Naive thymus-derived CD4-positive, alpha-beta T cell (primary cell): ENCODE results near the gene TRAPPC10. TPM values are rescaled to one million over a fixed set of nuclear protein-coding genes. Genes with fewer than 3 reads are reported as not detected.

Source experiments
- ATAC-seq: fragments of 150-1000 bp; cut with Tn5 transposase; 2 replicates; pipeline ENCODE4 v1.10.0; 2021; ENCODE audit warnings: mild to moderate bottlenecking, moderate library complexity
- CTCF ChIA-PET: fragments of 350-600 bp; sonication (Branson Sonifier 250); formaldehyde crosslinking; loops from one replicate; lab custom pipeline; 2021; ENCODE audit warnings: antibody characterized with exemption; lab: Charles Lee
- POLR2A ChIA-PET: fragments of 350-600 bp; sonication (Branson Sonifier 250); formaldehyde crosslinking; loops from one replicate; lab custom pipeline; 2021; ENCODE audit warnings: antibody characterized with exemption, inconsistent platforms; lab: Charles Lee
- DNase-seq, 9 donors: peaks; one replicate each; pipeline versions ENCODE4 v3.0.0 to v3.0.0-alpha.2; 2020 to 2022; ENCODE audit warnings: mixed read lengths in 1 of 9
- H3K27ac ChIP-seq: one replicate; pipeline ENCODE4 v1.7.0; 2013; ENCODE audit warnings: mild to moderate bottlenecking, low read depth, low read length, moderate library complexity
- H3K27me3 ChIP-seq, 2 donors: one replicate each; pipeline ENCODE4 v1.7.0; 2013; ENCODE audit warnings: low read length in 2 of 2, mild to moderate bottlenecking in 2 of 2, moderate library complexity in 2 of 2; ENCODE audit not compliant: control insufficient read depth in 2 of 2, insufficient read depth in 2 of 2
- H3K36me3 ChIP-seq, 3 experiments: 1 replicate in 2 of 3; 2 replicates in 1 of 3; pipeline ENCODE4 v1.7.0; 2013; ENCODE audit warnings: low read length in 3 of 3, mild to moderate bottlenecking in 3 of 3, moderate library complexity in 1 of 3; ENCODE audit not compliant: insufficient read depth in 3 of 3, control insufficient read depth in 2 of 3
- H3K4me1 ChIP-seq, 2 donors: one replicate each; pipeline ENCODE4 v1.7.0; 2013; ENCODE audit warnings: low read length in 2 of 2, mild to moderate bottlenecking in 2 of 2, moderate library complexity in 1 of 2; ENCODE audit not compliant: control insufficient read depth in 2 of 2, insufficient read depth in 2 of 2
- H3K4me3 ChIP-seq: 2 replicates; pipeline ENCODE4 v1.7.0; 2013; ENCODE audit warnings: mild to moderate bottlenecking, low read length
- H3K9me3 ChIP-seq, 3 experiments: 1 replicate in 2 of 3; 2 replicates in 1 of 3; pipeline ENCODE4 v1.7.0; 2013; ENCODE audit warnings: low read length in 3 of 3; ENCODE audit not compliant: control insufficient read depth in 2 of 3
- H3K27ac Mint-ChIP-seq, 9 donors: one replicate each; pipeline ENCODE4 v1.8.0; 2020 to 2022; ENCODE audit warnings: mixed read lengths in 9 of 9, mild to moderate bottlenecking in 8 of 9, moderate library complexity in 5 of 9, inconsistent platforms in 2 of 9
- H3K27me3 Mint-ChIP-seq, 5 donors: one replicate each; pipeline ENCODE4 v1.8.0; 2021 to 2022; ENCODE audit warnings: mixed read lengths in 5 of 5, mild to moderate bottlenecking in 1 of 5
- H3K36me3 Mint-ChIP-seq, 5 donors: one replicate each; pipeline ENCODE4 v1.8.0; 2020 to 2022; ENCODE audit warnings: mixed read lengths in 5 of 5, mild to moderate bottlenecking in 3 of 5, inconsistent platforms in 1 of 5
- H3K4me1 Mint-ChIP-seq, 7 donors: one replicate each; pipeline ENCODE4 v1.8.0; 2020 to 2022; ENCODE audit warnings: mixed read lengths in 7 of 7, mild to moderate bottlenecking in 3 of 7, inconsistent platforms in 1 of 7
- H3K4me3 Mint-ChIP-seq, 10 donors: one replicate each; pipeline ENCODE4 v1.8.0; 2020 to 2022; ENCODE audit warnings: mild to moderate bottlenecking in 10 of 10, mixed read lengths in 10 of 10, moderate library complexity in 6 of 10, inconsistent platforms in 2 of 10
- H3K9me3 Mint-ChIP-seq, 11 donors: one replicate each; pipeline ENCODE4 v1.8.0; 2020 to 2022; ENCODE audit warnings: mixed read lengths in 11 of 11, mild to moderate bottlenecking in 4 of 11, inconsistent platforms in 1 of 11, moderate library complexity in 1 of 11
- intact Hi-C, 2 donors: fragments of 100-400 bp; cut with micrococcal nuclease; formaldehyde crosslinking; loops; one replicate each; pipeline ENCODE4 v1.15.1; 2023
- polyA plus RNA-seq, 2 donors: library from polyadenylated mRNA; unstranded; fragments of 300-500 nt; fragmentation: Illumina TruSeq; gene quantifications; one replicate each; pipeline ENCODE4 v1.2.3, GENCODE V29; 2021
- total RNA-seq, 6 experiments: library from RNA in 5 of 6; stranded (reverse) in 5 of 6; gene quantifications; 1 replicate in 5 of 6; 2 replicates in 1 of 6; pipeline ENCODE4 v1.2.3 and lab custom pipeline; 2021 to 2026

Gene TRAPPC10
- total and polyA plus RNA-seq, 7 experiments from 2014 or later, result 15.6 to 119 (median 93.2) TPM

DNA sequence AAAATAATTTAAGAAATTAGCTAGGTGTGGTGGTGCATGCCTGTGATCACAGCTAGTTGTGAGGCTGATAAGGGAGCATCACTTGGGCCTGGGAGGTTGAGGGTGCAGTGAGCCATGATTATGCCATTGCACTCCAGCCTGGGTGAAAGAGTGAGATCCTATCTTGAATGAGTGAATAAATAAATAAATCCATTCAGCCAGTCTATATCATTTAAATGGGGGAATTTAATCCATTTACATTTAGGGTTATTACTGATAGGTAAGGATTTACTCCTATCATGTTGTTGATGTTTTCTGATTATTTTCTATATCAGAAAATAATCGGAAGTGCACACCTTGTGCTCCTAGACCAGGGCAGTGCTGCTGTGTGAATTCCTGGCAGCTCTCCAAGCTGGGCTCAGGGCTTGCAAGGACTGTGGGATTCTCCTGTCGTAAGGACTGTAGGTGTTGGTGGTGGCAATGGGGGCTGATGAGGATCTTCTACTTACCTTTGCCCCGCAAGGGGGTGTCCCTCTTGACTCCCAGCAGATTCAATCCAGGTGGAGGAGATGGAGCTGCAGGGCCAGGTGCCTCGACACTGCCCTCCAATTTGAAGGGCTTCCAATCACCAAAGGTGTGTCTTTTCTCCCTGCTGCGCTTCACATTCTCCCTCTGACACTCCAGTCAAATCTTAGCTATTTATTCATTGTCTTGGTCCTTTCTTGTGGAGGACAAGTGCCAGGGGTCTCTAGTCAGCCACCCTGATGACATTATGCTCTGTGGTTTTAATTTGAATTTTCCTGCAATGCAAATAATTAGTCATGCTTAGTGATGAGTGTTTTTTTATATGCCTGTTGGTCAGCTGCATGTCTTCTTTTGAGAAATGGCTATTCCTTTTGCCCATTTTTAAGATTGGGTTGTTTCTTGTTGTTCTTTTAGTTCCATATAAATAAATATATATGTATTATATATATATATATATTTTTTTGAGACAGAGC is 14.1 kb upstream of the TRAPPC10 start:
- ATAC-seq, result no peak
- Histone ChIP-seq H3K4me1 (no peaks in the 10 kb centered on the region), H3K4me3 (no peak overlapping the region), H3K36me3 (no peaks in the 10 kb centered on the region), H3K9me3 (no peaks in the 10 kb centered on the region), H3K27me3 (no peaks in the 10 kb centered on the region), H3K27ac (no peak overlapping the region)
- H3K4me1 Mint-ChIP-seq, result no peaks in the 10 kb centered on the region
- H3K36me3 Mint-ChIP-seq, result no peaks in the 10 kb centered on the region
- ChIA-PET POLR2A (interaction anchor here (0.6 kb wide), 1 partner anchor 878 kb away, joined by 3 read pairs; no protein-coding TSS in a partner anchor), CTCF (interaction anchor here (0.5 to 0.6 kb wide), 2 partner anchors 40 to 390 kb away, joined by 4 read pairs; no protein-coding TSS in a partner anchor)
- no peak for DNase-seq
- peaks cover 0 to 20% (median 0%) of the 10 kb centered on the region in 5 donors for H3K27me3 Mint-ChIP-seq
- H3K9me3 Mint-ChIP-seq, result no peaks in the 10 kb centered on the region
- intact Hi-C loops, result no loop called here
- no peak overlapping the region for H3K27ac Mint-ChIP-seq
- no peak overlapping the region for H3K4me3 Mint-ChIP-seq

DNA sequence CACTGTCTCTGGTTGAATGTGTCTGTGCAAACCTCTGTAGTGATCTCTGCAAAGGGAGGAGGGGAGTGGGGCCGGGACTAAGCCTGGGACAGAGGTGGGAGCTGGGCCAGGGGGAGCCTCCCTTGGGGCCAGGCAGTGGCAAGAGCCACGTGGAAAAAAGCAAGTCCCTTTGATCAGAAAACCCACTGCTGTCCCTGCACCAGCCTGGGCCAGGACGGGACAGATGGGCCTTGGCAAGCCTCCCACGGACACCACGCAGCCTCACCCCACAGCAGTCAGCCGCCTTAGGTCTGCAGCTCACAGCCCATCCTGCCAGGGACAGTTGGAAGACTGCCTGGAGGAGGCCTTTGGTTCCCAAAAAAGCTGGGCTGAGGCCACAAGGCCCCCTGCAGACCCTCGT is 11.7 kb upstream of the TRAPPC10 start:
- Histone ChIP-seq H3K27ac (no peak overlapping the region), H3K4me3 (no peak overlapping the region), H3K9me3 (no peaks in the 10 kb centered on the region), H3K27me3 (no peaks in the 10 kb centered on the region), H3K36me3 (no peaks in the 10 kb centered on the region), H3K4me1 (no peaks in the 10 kb centered on the region)
- Mint-ChIP-seq H3K27me3 (peaks cover 0 to 20% (median 0%) of the 10 kb centered on the region in 5 donors), H3K36me3 (no peaks in the 10 kb centered on the region), H3K4me1 (no peaks in the 10 kb centered on the region), H3K27ac (no peak overlapping the region), H3K4me3 (no peak overlapping the region), H3K9me3 (no peaks in the 10 kb centered on the region)
- intact Hi-C loops, result no loop called here
- no peak for ATAC-seq
- ChIA-PET POLR2A (no interaction called here), CTCF (no interaction called here)
- DNase-seq, result no peak

DNA sequence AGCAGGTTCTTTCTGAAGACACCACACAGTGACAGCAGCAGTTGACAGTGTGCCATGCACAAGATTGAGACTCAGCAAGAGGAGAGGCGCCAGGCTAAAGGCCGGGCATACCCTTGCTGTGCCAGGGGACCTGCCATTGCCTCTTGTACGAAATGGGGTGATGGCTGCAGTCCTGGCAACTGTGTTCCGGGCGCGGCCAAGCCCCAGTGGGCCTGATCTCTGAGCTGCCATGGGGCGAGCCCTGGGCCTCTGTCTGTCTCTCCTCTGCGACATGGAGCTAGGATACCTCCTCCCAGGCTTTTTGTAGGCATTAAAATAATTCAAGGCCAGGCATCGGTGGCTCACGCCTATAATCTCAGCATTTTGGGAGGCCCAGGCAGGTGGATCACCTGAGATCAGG is 9.6 kb upstream of the TRAPPC10 start:
- Mint-ChIP-seq H3K27me3 (peaks cover 0 to 14% (median 0%) of the 10 kb centered on the region in 5 donors), H3K27ac (no peak overlapping the region), H3K4me3 (no peak overlapping the region), H3K9me3 (no peaks in the 10 kb centered on the region), H3K4me1 (peaks cover 0 to 2% (median 0%) of the 10 kb centered on the region in 7 donors), H3K36me3 (peaks cover 0 to 1% (median 0%) of the 10 kb centered on the region in 5 donors)
- no peaks in the 10 kb centered on the region for H3K27me3 ChIP-seq
- H3K27ac ChIP-seq, result no peak overlapping the region
- ChIA-PET POLR2A (no interaction called here), CTCF (interaction anchor here (0.7 kb wide), 1 partner anchor 805 kb away, joined by 3 read pairs; no protein-coding TSS in a partner anchor)
- H3K36me3 ChIP-seq, result no peaks in the 10 kb centered on the region
- intact Hi-C loops, result no loop called here
- H3K9me3 ChIP-seq, result no peaks in the 10 kb centered on the region
- no peak for ATAC-seq
- no peaks in the 10 kb centered on the region for H3K4me1 ChIP-seq
- no peak overlapping the region for H3K4me3 ChIP-seq
- DNase-seq, result no peak

DNA sequence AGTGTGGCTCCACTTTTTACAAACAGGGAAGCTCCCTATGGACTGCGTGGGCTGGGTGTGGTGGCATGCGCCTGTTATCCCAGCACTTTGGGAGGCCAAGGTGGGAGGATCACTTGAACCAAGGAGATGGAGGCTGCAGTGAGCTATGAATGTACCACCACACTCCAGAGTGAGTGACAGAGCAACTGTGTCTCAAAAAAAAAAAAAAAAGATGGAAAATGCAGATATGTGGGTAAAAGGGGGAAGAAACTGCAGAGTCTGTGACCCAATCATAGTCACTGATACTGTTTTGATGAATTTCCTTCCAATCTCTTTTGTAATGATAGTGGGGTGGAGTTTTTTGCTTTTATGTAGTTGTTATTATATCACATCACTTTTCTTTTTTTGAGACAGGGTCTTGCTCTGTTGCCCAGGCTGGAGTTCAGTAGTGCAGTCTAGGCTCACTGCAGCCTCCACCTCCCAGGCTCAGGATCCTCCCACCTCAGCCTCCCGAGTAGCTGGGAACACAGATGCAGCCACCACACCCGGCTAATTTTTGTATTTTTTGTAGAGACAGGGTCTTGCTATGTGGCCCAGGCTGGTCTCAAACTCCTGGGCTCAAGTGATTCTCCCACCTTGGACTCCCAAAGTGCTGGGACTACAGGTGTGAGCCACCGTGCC is 8.7 kb upstream of the TRAPPC10 start:
- peaks cover 0 to 7% (median 1%) of the 10 kb centered on the region in 5 donors for H3K36me3 Mint-ChIP-seq
- intact Hi-C loops, result no loop called here
- H3K4me1 Mint-ChIP-seq, result peaks cover 0 to 4% (median 0%) of the 10 kb centered on the region in 7 donors
- H3K4me3 Mint-ChIP-seq, result no peak overlapping the region
- peak overlapping the region in 1 of 9 donors; percentile 51 for H3K27ac Mint-ChIP-seq
- no peak overlapping the region for H3K27ac ChIP-seq
- POLR2A ChIA-PET, result interaction anchor here (0.6 kb wide), 1 partner anchor 267 kb away, joined by 3 read pairs; no protein-coding TSS in a partner anchor
- H3K27me3 Mint-ChIP-seq, result peaks cover 0 to 8% (median 0%) of the 10 kb centered on the region in 5 donors
- H3K36me3 ChIP-seq, result no peaks in the 10 kb centered on the region
- H3K27me3 ChIP-seq, result no peaks in the 10 kb centered on the region
- CTCF ChIA-PET, result interaction anchor here (0.7 kb wide), 1 partner anchor 102 kb away, joined by 4 read pairs; no protein-coding TSS in a partner anchor
- no peak for ATAC-seq
- H3K9me3 Mint-ChIP-seq, result no peaks in the 10 kb centered on the region
- DNase-seq, result no peak
- no peaks in the 10 kb centered on the region for H3K4me1 ChIP-seq
- no peak overlapping the region for H3K4me3 ChIP-seq
- no peaks in the 10 kb centered on the region for H3K9me3 ChIP-seq

DNA sequence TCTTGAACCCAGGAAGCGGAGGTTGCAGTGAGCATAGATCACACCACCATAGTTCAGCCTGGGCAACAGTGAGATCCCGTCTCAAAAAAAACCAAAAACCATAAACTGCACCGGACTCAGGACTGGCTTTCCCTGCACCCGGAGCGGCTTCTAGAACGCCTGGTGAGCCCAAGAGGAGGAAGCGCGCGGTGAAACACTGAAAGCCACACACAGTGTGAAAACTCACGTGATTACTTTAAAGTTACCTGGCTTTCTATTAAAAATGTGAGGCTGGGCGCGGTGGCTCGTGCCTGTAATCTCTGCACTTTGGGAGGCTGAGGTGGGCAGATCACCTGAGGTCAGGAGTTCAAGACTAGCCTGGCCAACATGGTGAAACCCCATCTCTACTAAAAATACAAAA is 7.0 kb upstream of the TRAPPC10 start:
- ATAC-seq (no peak), DNase-seq (no peak)
- no peaks in the 10 kb centered on the region for H3K9me3 ChIP-seq
- intact Hi-C loops, result no loop called here
- Mint-ChIP-seq H3K36me3 (peaks cover 0 to 8% (median 4%) of the 10 kb centered on the region in 5 donors), H3K27me3 (peaks cover 0 to under 1% (median 0%) of the 10 kb centered on the region in 5 donors), H3K4me1 (peaks cover 0 to 9% (median 2%) of the 10 kb centered on the region in 7 donors), H3K9me3 (no peaks in the 10 kb centered on the region), H3K27ac (peak overlapping the region in 1 of 9 donors; percentile 22), H3K4me3 (no peak overlapping the region)
- H3K27ac ChIP-seq, result no peak overlapping the region
- H3K36me3 ChIP-seq, result no peaks in the 10 kb centered on the region
- no peaks in the 10 kb centered on the region for H3K27me3 ChIP-seq
- no peak overlapping the region for H3K4me3 ChIP-seq
- POLR2A ChIA-PET, result no interaction called here
- no peaks in the 10 kb centered on the region for H3K4me1 ChIP-seq
- CTCF ChIA-PET, result no interaction called here

DNA sequence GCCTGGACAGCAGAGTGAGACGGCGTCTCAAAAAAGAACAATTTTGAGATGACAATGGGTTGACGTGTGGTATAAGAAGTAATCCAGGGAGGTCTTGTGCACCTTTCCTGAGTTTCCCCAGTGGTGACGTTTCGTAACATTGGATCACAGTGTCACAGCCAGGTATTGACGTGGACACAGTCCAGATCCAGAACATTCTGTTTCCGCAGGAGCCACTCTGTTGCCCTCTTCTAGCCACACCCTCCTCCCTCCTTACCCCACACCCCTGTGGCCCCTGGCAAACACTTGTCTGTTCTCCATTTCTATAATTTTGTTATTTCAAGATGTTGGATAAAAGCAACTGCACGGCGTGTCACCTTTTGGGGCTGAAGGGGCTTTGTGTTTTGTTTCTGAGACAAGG is 6.5 kb upstream of the TRAPPC10 start:
- no peak overlapping the region for H3K27ac Mint-ChIP-seq
- CTCF ChIA-PET, result no interaction called here
- Histone ChIP-seq H3K4me3 (no peak overlapping the region), H3K9me3 (no peaks in the 10 kb centered on the region), H3K4me1 (no peaks in the 10 kb centered on the region), H3K27me3 (no peaks in the 10 kb centered on the region), H3K36me3 (no peaks in the 10 kb centered on the region), H3K27ac (no peak overlapping the region)
- DNase-seq (no peak), ATAC-seq (no peak)
- POLR2A ChIA-PET, result no interaction called here
- no peaks in the 10 kb centered on the region for H3K27me3 Mint-ChIP-seq
- no peak overlapping the region for H3K4me3 Mint-ChIP-seq
- H3K9me3 Mint-ChIP-seq, result no peaks in the 10 kb centered on the region
- intact Hi-C loops, result no loop called here
- H3K4me1 Mint-ChIP-seq, result peaks cover 0 to 14% (median 7%) of the 10 kb centered on the region in 7 donors
- H3K36me3 Mint-ChIP-seq, result peaks cover 0 to 8% (median 4%) of the 10 kb centered on the region in 5 donors
